Gastrocnemius medialis (tissue), 4 donors: Measurements from ENCODE around the gene ZNF668.

ENCODE experiments used
- CTCF ChIP-seq, 5 experiments: fragments of 450-650 bp in 3 of 5; fragments of 200-600 bp in 2 of 5; sonication (generic) in 2 of 5; IDR thresholded peaks in 4 of 5; conservative IDR thresholded peaks in 1 of 5; 1 replicate in 4 of 5; 2 replicates in 1 of 5; pipeline ENCODE4 v1.5.1; 2016 to 2019; ENCODE audit warnings: antibody characterized with exemption in 5 of 5, mild to moderate bottlenecking in 3 of 5, moderate library complexity in 3 of 5
- POLR2A ChIP-seq, 2 donors: fragments of 450-650 bp; IDR thresholded peaks; one replicate each; pipeline ENCODE4 v1.6.1; 2017; ENCODE audit warnings: antibody characterized with exemption in 2 of 2, mild to moderate bottlenecking in 2 of 2, moderate library complexity in 2 of 2

- no peak for TF ChIP-seq CTCF (IDR thresholded peaks at IDR 0.05 in 4 of 5, conservative IDR thresholded peaks at IDR 0.05 in 1 of 5)
- TF ChIP-seq POLR2A (IDR thresholded peaks at IDR 0.05), result no peak
Observed at GRCh38 chr16:31112711-31113110, 38.7 kb upstream of the ZNF668 start.
